DOHH2 (cell line): Measurements from ENCODE around the gene VPS52.

Experiments
- H3F3A ChIP-seq: fragments of 200-600 bp; sonication (generic), shearing (Covaris generic); 2 replicates; pipeline ENCODE4 v1.6.0; 2016; ENCODE audit warnings: antibody characterized with exemption, mild to moderate bottlenecking; ENCODE audit not compliant: control insufficient read depth, insufficient read depth
- H3K27ac ChIP-seq: fragments of 200-600 bp; sonication (generic); 2 replicates; pipeline ENCODE4 v1.5.1; 2014; ENCODE audit warnings: low read depth, mild to moderate bottlenecking, low read length, moderate library complexity
- H3K27me3 ChIP-seq: fragments of 200-600 bp; sonication (generic); 2 replicates; pipeline ENCODE4 v1.6.1; 2014; ENCODE audit warnings: mild to moderate bottlenecking, low read length, mixed read lengths; ENCODE audit not compliant: control insufficient read depth
- H3K36me3 ChIP-seq: fragments of 200-600 bp; sonication (generic); 2 replicates; pipeline ENCODE4 v1.6.1; 2014; ENCODE audit warnings: mild to moderate bottlenecking, low read length, moderate library complexity, mixed read lengths; ENCODE audit not compliant: control insufficient read depth
- H3K4me1 ChIP-seq: fragments of 200-600 bp; sonication (generic); 2 replicates; pipeline ENCODE4 v1.6.1; 2014; ENCODE audit warnings: mild to moderate bottlenecking, low read length, mixed read lengths; ENCODE audit not compliant: control insufficient read depth
- H3K4me2 ChIP-seq: fragments of 200-600 bp; sonication (generic); 2 replicates; pipeline ENCODE4 v1.6.0; 2014; ENCODE audit warnings: mild to moderate bottlenecking, low read length, moderate library complexity
- H3K4me3 ChIP-seq: fragments of 200-600 bp; sonication (generic); 2 replicates; pipeline ENCODE4 v1.5.1; 2014; ENCODE audit warnings: mild to moderate bottlenecking, low read length, mixed read lengths
- H3K79me2 ChIP-seq: fragments of 200-600 bp; sonication (generic); 2 replicates; pipeline ENCODE4 v1.6.1; 2014; ENCODE audit warnings: mild to moderate bottlenecking, low read length, mixed read lengths; ENCODE audit not compliant: control insufficient read depth
- H3K9me2 ChIP-seq: fragments of 200-600 bp; sonication (generic); replicated peaks from 2 replicates; pipeline ENCODE4 v1.6.1; 2014; ENCODE audit warnings: mild to moderate bottlenecking, low read length, mixed read lengths; ENCODE audit not compliant: control insufficient read depth
- H3K9me3 ChIP-seq: fragments of 200-600 bp; sonication (generic); 2 replicates; pipeline ENCODE4 v1.6.1; 2014; ENCODE audit warnings: antibody characterized with exemption, low read length, mixed read lengths; ENCODE audit not compliant: control insufficient read depth, insufficient read depth
- H4K20me1 ChIP-seq: fragments of 200-600 bp; sonication (generic); 2 replicates; pipeline ENCODE4 v1.6.0; 2014; ENCODE audit warnings: low read depth, mild to moderate bottlenecking, antibody characterized with exemption, low read length, moderate library complexity; ENCODE audit not compliant: control insufficient read depth, insufficient read depth
- EZH2phosphoT487 ChIP-seq: fragments of 200-600 bp; sonication (generic); IDR thresholded peaks from 2 replicates; pipeline ENCODE4 v1.6.1; 2017; ENCODE audit warnings: borderline replicate concordance, mild to moderate bottlenecking, antibody characterized with exemption, low read length, moderate library complexity, mixed read lengths
- TF ChIP-seq, protein P1 (sequence below): fragments of 200-600 bp; sonication (generic); IDR thresholded peaks from one replicate; pipeline ENCODE4 v1.5.1; 2014; ENCODE audit warnings: antibody characterized with exemption, mild to moderate bottlenecking, low read depth, low read length; ENCODE audit not compliant: poor library complexity, severe bottlenecking

Gene VPS52

DNA sequence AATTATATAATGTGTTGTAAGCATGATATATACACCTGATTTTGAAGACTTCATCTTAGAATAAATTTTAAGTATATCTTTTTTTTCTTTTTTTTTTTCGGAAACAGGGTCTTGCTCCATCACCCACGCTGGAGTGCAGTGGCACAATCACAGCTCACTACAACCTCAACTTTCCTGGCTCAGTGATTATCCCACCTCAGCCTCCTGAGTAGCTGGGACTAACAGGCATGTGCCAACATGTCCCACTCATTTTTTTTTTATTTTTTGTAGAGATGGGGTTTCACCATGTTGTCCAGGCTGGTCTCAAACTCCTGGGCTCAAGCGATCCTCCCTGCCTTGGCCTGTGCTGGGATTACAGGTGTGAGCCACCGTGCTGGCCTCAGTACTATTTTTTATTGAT lies 17.1 kb downstream of the VPS52 start:
- no peaks in the 10 kb centered on the region for H4K20me1 ChIP-seq
- no peak overlapping the region for H3K27ac ChIP-seq

GRCh38 chr6:33252759-33253158 lies 18.9 kb downstream of the VPS52 start:
- Histone ChIP-seq H3K79me2 (peaks cover 8% of the 10 kb centered on the region), H3K36me3 (peaks cover 14% of the 10 kb centered on the region), H4K20me1 (no peaks in the 10 kb centered on the region), H3K4me2 (no peak overlapping the region), H3K4me1 (peaks cover 23% of the 10 kb centered on the region), H3F3A (peaks cover 8% of the 10 kb centered on the region), H3K9me2 (no peaks in the 10 kb centered on the region), H3K9me3 (no peaks in the 10 kb centered on the region), H3K4me3 (no peak overlapping the region), H3K27me3 (no peaks in the 10 kb centered on the region), H3K27ac (no peak overlapping the region)
- no peak for TF ChIP-seq EZH2phosphoT487
- TF ChIP-seq, protein P1, sequence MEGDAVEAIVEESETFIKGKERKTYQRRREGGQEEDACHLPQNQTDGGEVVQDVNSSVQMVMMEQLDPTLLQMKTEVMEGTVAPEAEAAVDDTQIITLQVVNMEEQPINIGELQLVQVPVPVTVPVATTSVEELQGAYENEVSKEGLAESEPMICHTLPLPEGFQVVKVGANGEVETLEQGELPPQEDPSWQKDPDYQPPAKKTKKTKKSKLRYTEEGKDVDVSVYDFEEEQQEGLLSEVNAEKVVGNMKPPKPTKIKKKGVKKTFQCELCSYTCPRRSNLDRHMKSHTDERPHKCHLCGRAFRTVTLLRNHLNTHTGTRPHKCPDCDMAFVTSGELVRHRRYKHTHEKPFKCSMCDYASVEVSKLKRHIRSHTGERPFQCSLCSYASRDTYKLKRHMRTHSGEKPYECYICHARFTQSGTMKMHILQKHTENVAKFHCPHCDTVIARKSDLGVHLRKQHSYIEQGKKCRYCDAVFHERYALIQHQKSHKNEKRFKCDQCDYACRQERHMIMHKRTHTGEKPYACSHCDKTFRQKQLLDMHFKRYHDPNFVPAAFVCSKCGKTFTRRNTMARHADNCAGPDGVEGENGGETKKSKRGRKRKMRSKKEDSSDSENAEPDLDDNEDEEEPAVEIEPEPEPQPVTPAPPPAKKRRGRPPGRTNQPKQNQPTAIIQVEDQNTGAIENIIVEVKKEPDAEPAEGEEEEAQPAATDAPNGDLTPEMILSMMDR: no peak

More for the DNA sequence above, 17.1 kb downstream of the VPS52 start:
- TF ChIP-seq EZH2phosphoT487: no peak
- TF ChIP-seq, protein P1: no peak
- H3K9me3 ChIP-seq: no peaks in the 10 kb centered on the region
- H3K9me2 ChIP-seq: no peaks in the 10 kb centered on the region
- peaks cover 26% of the 10 kb centered on the region for H3K36me3 ChIP-seq
- H3K4me3 ChIP-seq: no peak overlapping the region
- H3K4me2 ChIP-seq: no peak overlapping the region
- H3K79me2 ChIP-seq: peaks cover 8% of the 10 kb centered on the region
- H3K27me3 ChIP-seq: no peaks in the 10 kb centered on the region
- peaks cover 4% of the 10 kb centered on the region for H3F3A ChIP-seq
- H3K4me1 ChIP-seq: peaks cover 11% of the 10 kb centered on the region

DNA sequence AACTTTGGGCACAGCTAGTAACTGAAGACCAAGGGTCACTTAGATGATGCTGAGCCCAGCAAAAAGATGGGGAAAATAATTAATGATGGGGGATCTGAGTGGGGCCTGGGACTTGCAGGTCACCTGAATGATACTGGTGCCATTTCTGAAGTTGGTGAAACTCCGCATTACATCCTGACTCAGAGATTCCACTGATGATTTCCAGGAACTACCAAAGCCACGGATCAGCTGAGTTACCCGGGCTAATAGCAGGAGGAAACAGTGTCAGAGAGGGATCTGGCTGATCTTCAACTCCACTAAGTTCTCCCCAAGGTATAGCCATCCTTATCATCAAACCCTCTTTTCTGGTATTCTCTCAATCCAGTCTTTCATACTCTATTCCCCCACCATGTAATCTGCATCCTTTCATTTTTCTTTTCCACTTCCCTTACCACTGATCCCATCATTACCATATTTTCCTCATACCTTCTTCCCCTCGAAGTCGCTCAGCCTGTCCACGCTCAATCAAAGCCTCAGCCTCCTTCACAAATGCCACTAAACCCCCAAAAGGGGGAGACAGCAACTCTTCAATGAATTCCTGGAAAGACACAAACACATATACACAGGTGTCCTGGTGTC lies 20.2 kb downstream of the VPS52 start:
- peaks cover 23% of the 10 kb centered on the region for H3K4me1 ChIP-seq
- no peaks in the 10 kb centered on the region for H3K9me2 ChIP-seq
- no peak overlapping the region for H3K4me2 ChIP-seq
- no peak overlapping the region for H3K4me3 ChIP-seq
- peaks cover 8% of the 10 kb centered on the region for H3K79me2 ChIP-seq
- TF ChIP-seq, protein P1: no peak
- TF ChIP-seq EZH2phosphoT487: no peak
- H3K36me3 ChIP-seq: peaks cover 14% of the 10 kb centered on the region
- no peaks in the 10 kb centered on the region for H3K27me3 ChIP-seq
- no peak overlapping the region for H3K27ac ChIP-seq
- no peaks in the 10 kb centered on the region for H3K9me3 ChIP-seq
- H3F3A ChIP-seq: peaks cover 8% of the 10 kb centered on the region
- H4K20me1 ChIP-seq: no peaks in the 10 kb centered on the region
